T-helper 2 cell (primary cell): ENCODE results near the gene BARX2.
"Not testable (repeated sequence)": the region's sequence is repeated elsewhere in the genome, so short reads cannot be mapped to it uniquely, and the experiment has no call there.

Experiments used
- DNase-seq, 5 experiments: peaks; one replicate each; pipeline versions ENCODE4 v3.0.0 to v3.0.0-alpha.2; 2012 to 2022
- total RNA-seq, 2 donors: gene quantifications; one replicate each; lab custom pipeline; 2026; lab: John Stamatoyannopoulos, UW

The BARX2 gene, protein sequence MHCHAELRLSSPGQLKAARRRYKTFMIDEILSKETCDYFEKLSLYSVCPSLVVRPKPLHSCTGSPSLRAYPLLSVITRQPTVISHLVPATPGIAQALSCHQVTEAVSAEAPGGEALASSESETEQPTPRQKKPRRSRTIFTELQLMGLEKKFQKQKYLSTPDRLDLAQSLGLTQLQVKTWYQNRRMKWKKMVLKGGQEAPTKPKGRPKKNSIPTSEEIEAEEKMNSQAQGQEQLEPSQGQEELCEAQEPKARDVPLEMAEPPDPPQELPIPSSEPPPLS
- total RNA-seq: 0 to 0.27 reads per million in 2 donors

DNA sequence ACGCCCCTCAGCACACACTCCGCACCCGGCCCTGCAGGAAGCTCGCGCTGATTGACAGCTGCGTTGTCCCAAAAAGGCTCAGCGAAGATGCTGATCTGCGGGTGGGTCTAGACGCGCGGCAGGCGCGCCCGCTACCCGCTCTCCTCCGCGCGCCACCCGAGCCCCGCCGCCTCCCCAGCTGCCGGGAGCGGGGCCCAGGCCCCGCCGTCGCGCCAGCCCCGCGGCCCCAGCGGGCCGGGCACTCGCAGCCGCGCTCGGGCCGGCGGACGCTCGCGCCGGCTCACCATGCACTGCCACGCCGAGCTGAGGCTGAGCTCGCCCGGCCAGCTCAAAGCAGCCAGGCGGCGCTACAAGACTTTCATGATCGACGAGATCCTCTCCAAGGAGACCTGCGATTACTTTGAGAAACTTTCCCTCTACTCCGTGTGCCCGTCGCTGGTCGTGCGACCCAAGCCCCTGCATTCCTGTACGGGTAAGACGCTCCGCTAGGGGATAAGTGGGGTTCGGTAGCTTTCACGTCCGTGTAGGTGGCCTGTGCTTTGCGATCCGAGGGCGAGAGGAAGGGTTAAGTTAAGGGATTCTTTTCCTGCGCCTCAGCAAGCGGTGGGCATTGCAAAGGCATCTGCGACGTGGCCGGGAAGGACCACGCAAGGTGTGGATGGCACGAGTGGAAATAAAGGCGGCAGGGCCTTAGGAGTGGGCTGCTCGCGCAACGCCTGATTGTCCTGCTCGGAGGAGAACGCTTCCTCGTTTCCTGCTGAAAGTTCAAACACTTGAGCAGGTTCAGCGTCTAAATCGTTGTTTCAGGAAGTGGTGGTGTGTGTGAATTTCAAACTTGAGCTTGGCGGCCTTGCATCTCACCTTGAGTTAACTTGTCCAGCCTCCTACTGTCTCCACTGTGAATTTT lies at the start of gene BARX2:
Gene BARX2 (plus strand): TSS at position 98 of the 907 bp plus-strand sequence. CDS start 188 bp downstream, at position 286.
- DNase-seq: peak in 1 of 5 experiments; percentile 51

DNA sequence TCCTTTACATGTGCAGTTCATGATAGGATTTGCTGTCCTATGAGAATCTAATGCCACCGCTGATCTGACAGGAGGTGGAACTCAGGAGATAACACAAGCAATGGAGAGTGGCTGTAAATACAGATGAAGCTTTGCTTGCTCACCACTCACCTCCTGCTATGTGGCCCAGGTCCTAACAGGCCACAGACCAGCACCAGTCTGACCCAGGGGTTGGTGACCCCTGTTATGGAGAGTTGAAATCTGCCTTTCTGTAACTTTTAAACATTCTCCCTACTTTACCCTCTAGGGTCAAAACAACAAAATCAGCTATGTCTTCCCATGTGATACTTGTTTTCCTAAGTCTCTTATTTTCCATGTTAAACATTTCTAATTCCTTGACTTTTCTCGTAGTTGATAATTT lies 48.7 kb upstream of the BARX2 start:
- DNase-seq: no peak

DNA sequence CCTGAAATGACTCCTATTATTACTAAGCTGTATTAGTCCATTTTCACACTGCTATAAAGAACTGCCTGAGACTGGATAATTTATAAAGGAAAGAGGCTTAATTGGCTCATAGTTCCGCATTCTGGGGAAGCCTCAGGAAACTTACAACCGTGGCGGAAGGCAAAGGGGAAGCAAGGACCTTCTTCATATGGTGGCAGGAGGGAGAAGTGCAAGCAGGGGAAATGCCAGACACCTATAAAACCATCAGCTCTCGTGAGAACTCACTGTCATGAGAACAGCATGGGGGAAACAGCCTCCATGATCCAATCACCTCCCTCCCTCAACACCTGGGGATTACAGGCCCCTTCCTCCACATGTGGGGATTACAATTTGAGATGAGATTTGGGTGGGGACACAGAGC lies 47.9 kb upstream of the BARX2 start:
- not testable (repeated sequence) for DNase-seq

DNA sequence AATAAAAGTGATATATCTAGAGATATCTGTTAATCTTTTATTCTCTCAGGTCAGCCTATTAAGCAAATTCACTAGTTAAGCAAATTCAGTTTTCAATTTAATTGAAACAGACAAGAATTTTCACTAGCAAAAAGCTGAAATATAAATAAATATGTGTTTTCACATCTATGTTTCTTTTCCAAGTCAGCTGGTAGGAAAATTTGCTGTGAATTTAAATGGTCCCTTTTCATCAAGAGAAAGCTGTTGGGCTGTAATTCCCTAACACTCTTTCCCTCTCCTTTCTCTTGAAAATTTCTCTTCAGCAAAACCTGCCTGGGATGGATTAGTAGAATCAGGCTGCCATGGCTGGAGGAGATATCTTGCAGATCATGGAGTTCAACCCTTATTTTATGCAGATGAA lies 46.9 kb upstream of the BARX2 start:
- DNase-seq: no peak

DNA sequence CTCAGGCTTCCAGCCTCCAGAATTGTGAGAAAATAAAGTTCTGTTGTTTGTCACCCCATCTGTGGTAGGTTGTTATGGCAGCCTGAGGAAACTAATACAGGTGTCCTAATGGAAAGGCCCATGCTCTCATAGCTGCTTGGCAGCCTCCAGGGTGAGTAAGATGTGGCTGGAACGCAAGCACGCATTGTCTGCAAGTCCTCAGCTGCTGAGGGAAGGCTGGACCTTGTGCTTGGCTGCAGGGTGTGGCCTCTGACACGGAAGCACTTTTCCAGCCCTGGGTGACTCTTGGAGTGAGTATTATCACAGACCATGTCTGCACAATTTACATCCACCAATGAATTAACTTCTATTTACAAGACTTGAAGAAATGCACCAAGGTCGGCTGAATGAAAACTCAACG lies 44.4 kb upstream of the BARX2 start:
- DNase-seq: no peak

DNA sequence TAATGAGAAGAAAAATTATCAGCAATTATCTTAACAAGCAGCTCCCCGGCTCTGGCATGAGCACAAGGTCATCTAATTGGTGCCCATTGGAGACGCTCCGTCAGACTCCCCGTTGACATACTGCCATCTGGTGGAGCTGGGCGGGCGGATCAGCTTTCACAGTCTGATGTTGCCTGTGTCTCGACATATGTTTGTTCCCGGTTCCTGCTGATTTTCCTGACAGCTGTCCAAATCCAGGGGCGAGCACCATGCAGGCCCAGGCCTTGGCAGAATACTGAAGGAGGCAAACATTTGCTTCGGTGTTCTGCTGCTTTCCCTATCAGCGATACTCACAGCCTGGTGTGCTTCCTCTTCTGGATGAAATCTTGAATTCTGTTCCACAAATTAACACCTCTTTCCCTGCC lies 43.8 kb upstream of the BARX2 start:
- DNase-seq: peak in 4 of 5 experiments; percentile 13 to 48 (median 35)

DNA sequence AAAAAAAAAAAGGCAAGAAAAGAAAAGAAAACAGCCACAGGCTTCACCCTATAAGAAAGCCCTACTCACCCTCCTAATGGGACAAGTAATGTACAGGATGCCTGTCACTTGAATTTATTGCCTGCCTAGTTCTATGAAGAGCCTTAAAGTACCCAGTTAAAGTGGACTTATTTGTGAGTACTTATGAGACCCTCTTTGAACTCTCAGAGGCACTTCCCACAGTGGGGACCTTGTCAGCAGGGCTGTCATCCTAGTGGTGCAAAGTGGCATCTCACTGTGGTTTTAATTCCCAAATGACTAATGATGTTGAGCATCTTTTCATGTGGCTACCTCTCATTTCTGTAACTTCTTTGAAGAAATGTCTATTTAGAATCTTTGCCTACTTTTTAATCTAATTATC lies 41.8 kb upstream of the BARX2 start:
- no peak for DNase-seq

DNA sequence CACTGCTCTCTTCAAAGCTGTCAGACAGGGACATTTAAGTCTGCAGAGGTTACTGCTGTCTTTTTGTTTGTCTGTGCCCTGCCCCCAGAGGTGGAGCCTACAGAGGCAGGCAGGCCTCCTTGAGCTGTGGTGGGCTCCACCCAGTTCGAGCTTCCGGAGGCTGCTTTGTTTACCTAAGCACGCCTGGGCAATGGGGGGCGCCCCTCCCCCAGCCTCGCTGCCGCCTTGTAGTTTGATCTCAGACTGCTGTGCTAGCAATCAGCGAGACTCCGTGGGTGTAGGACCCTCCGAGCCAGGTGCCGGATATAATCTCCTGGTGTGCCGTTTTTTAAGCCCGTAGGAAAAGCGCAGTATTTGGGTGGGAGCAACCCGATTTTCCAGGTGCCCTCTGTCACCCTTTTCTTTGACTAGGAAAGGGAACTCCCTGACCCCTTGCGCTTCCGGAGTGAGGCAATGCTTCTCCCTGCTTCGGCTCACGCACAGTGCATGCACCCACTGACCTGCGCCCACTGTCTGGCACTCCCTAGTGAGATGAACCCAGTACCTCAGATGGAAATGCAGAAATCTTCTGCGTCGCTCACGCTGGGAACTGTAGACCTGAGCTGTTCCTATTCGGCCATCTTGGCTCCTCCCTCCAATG lies 31.2 kb upstream of the BARX2 start:
- peak in 1 of 5 experiments; percentile 15 for DNase-seq

DNA sequence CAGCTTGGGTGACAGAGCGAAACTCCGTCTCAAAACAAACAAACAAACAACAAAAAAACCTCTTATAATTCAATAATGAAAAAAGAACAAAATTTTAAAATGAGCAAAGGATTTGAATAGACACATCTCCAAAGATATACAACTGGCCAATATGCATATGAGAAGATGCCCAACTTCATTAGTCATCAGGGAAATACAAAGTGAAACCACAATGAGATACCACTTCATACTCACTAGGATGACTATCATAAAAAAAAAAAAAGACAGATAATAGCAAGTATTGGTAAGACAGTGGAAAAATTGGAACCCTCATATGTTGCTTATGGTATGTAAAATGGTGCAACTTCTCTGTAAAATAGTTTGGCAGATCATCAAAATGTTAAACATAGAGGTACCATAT lies 28.7 kb upstream of the BARX2 start:
- no peak for DNase-seq

DNA sequence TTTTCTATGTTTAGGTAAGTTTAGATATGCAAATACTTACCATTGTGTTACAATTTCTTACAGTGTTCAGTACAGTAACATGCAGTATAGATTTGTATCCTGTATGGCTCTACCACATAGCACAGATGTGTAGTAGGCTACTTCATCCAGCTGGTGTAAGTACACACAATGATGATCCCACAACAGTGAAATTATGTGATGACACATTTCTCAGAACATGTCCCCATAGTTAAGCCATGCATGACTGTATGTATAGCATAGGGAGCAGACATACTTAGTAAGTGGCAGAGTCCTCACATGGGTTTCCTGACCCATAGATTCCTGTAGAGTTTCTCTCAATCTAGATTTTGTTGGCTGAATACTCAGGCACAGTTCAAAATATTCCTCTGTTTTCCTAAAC lies 26.8 kb upstream of the BARX2 start:
- DNase-seq: no peak

DNA sequence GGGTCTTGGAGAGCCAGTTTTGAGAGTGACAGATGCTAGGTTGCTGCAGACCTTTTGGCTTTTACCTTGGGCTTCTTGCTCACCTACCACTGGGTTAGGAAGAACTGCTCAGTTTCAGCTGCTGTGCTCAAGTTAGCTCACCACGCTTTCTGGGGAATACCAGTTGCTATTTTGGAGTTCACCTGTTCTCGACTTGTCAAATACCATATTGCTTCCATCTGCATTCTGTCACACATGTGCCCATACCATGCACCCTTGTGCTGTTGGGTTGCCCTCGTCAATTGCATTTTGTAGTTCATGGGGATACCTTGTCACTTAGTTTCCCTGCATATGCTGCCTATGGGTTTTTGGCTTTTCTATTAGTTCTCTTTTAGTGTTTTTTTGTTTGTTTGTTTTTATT lies 23.0 kb upstream of the BARX2 start:
- DNase-seq: no peak

DNA sequence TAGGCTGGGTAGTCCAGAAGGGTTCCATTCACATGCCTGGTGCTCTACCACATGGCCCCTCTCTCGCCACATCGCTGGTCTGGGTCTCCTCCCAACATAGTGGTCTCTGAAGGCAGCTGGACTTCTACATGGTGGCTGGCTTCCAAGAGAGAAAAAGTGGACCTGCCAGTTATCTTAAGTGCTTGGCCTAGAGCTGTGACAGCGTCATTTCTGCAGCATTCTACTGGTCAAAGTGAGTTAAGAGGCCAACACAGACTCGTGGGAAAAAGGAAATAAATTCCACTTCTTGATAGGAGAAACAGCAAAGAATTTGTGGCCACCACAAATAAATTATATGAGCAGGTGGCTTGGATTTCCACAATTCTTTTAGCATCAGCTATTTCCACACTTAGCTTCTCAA lies 21.0 kb upstream of the BARX2 start:
- DNase-seq: no peak

DNA sequence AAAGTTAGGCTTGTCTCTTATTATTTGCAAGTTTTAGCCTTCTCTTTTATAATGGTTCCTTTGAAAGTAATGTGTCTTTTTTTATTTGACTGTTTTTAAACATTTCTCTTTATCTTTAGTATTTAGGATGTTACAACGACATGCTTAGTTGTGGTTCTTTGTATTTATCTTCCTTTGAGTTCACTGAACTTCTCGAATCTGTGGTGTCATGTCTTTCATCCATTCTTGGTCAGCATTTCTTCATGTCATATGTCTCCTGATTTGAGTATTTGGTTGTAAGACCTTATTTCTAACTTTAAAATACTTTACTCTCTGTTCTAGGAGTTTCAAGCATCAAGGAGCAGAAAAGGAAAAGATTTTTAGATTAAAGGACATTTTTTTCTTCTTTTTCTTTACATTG lies 15.9 kb upstream of the BARX2 start:
- DNase-seq: no peak

DNA sequence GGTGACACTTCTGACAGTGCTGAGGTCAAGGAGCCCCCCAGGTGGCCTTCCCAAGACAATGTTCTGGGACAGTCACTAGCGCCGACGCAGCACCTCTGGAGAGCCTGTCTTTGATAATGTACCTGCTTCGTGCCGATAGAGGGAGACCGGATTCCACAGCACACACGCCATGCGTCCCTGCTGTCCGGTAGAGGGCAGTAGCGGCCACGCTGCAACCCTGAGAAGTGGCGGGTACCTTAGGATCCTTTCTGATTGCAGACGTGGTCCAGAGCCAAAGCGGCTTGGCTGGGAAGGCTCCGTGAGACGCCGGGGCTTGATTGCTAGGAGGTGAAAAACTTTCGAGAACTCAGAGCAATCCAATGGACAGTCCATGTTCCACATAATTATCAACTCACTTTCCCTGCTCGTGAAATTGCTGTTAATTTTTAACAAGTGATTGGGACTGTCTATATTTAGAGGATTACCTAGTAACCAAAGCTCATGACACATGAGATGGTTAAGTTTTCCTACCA lies 11.4 kb upstream of the BARX2 start:
- peak; percentile 20 to 83 (median 60) for DNase-seq

DNA sequence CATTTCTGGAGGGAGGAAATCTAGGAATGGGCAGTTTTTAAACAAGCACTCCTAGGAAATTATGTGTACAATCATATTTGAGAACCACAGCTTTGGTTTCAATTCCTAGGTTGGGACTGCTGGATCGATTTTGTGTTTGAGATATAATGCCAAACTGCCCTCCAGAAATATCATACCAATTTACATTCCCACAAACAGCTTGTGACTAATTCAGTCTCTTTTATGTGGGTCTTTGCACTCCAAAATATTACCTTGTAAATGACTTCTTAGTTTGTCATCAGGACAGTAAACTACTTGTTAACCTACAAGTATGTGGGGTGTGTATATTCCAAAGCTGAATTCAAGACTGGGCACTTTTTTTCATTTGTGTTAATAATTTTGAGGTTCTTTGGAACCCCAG lies 9.8 kb upstream of the BARX2 start:
- no peak for DNase-seq

DNA sequence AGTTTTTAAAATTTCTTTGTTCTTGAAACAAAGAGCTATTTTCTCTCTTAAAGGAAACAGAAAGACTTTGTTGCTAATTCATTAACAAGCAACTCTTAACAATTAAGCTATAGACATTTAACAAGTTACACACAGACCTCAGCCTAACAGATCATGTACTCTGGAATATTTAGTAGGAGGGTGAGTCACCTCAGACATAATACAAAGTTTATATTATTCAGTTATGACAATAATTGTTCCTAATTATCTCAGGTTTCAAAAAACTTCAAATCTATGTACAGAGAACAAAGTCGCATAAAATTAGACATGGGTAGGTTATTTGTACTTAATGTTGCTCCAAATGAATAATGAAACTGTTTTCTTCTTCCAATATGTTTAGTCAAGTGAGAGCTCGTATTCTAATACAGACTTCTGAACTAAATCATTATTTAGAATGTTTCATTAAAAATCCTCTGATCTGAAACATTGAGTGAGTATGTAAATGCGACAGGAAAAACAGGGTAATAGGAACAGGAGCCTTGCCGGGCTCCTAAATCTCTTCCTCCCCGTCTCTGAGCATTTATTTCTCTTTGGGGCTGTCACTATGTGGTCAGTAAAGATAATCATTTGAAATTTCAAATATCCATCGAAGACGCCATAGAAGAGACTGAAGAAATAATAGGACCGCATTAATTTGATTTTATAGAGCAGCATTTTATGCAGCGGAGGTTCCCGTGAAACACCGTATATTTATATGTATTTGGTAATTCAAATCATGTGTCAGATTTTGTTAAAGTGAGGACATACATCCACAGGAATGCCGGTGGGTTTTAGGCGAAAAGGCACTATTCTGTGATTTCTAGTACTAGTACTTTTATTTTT lies 8.7 kb upstream of the BARX2 start:
- DNase-seq: no peak

DNA sequence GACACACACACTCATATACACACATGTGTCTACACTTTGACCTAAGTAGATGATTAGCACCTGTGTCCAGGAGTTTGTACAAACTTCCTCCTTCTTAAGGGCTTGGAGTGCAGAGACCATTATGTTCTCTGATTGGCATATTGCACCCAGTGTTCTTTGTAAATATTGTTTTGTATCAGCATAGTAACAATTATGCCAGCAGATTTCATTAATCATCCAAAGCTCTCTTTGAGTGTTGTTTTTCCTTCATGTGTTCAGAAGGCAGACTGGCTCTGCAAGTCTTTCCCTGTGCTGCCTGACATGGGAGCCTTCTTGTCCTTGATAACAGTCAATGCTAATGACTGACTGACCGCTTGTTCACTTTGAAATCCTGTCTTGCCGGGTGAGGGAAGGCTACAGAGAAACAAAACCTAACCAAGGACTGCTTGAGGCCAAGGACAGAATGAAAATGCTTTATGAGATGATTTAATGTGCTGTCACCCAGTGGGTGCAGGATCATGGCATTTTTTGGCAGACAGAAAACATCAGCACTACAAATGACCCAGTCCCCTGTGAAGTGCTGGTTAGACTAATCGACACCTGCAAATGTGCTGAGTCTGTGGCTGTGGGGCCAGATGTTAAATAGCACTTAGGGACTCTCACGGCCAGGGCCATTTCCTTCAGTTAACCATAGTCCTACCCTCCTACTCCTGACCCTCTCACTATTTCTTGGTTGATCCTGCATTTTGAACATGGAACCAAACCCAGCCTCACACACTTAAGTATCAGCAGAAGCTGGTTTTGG lies 6.6 kb upstream of the BARX2 start:
- no peak for DNase-seq

DNA sequence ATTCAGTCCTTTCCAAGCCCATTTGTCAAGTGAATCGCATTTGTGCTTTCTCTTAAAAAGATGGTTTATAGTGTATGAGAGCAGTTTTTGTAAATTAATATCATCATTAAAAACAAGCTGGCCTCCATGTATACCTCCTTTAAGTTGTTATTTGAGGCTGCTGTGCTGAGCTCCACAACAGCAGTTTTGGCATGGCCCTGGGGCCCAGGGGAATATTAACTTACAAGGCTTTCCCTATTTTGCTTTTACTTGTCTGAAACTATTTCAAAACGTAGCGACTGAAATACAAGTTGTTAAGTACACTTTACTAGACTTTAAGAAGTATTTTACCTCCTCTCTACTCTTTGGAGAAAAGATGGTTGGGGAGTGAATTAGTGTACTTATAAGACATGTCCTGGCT lies 4.9 kb upstream of the BARX2 start:
- no peak for DNase-seq

DNA sequence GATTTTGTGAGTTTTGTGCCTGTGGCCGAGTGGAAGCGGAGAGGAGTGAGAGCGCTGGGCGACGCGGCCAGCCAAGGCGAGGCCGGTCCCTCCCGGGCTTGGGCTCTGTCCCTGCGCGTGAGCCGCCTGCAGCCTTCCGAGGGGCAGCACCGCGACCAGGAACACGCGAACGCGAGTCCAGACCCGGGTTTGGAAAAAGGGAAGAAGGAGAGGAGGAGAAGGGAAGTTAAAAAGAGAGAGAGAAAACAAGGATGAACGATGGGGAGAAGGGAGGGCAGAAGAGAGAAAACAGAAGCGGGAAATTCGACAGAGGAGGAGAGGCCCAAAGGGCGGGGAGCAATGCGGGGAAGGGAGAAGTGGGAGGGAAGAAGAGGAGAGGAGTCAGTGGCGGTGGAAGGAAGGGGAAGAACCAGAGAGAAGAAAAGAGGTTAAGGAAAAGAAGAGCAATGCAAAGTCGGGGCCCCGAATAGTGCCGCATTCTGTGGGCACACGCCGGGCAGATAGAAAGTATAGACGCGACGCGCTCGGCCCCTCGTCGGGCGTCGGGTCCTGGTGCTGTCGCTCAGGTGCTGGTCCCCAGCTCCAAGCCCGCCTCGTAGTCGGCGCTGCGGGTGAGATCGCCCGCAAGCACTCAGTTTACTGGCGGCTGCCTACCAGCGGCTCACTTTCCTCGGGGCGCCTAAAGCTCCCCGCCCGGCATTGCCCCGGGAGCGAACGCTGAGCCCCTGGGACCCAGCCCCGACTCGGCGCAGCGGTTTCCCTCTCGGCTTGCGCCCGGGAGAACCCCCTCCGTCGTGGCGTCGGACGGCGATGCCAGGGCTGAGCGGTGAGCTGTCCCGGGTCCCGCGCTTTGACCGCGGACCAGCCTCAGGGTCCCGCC lies 2.8 kb upstream of the BARX2 start:
- peak in 1 of 5 experiments; percentile 10 for DNase-seq

DNA sequence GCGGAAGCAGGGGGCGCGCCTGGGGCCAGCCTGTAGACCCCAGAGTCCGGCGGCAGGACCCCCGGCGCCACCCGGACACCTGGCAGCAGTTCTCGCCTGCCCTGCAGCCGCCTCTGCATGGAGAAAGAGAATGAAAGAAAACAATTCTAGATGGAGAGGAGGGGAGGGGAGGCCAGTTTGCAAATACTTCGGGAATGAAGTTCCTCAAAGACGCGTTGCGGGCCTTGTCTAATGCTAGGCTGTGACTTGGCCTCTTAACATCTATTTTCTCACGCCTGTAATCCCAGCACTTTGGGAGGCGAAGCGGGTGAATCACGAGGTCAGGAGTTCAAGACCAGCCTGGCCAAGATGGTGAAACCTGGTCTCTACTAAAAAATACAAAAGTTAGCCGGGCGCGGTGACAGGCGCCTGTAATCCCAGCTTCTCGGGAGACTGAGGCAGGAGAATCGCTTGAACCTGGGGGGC lies 2.1 kb upstream of the BARX2 start:
- no peak for DNase-seq
